DMS 273 treated with DMSO at 0.1 percent for 48 hours (cell line): Measurements from ENCODE around the gene SIGLEC1.

Experiments used
- DNase-seq: peaks from one replicate; lab custom pipeline; 2025; lab: John Stamatoyannopoulos, UW

The SIGLEC1 gene

DNA sequence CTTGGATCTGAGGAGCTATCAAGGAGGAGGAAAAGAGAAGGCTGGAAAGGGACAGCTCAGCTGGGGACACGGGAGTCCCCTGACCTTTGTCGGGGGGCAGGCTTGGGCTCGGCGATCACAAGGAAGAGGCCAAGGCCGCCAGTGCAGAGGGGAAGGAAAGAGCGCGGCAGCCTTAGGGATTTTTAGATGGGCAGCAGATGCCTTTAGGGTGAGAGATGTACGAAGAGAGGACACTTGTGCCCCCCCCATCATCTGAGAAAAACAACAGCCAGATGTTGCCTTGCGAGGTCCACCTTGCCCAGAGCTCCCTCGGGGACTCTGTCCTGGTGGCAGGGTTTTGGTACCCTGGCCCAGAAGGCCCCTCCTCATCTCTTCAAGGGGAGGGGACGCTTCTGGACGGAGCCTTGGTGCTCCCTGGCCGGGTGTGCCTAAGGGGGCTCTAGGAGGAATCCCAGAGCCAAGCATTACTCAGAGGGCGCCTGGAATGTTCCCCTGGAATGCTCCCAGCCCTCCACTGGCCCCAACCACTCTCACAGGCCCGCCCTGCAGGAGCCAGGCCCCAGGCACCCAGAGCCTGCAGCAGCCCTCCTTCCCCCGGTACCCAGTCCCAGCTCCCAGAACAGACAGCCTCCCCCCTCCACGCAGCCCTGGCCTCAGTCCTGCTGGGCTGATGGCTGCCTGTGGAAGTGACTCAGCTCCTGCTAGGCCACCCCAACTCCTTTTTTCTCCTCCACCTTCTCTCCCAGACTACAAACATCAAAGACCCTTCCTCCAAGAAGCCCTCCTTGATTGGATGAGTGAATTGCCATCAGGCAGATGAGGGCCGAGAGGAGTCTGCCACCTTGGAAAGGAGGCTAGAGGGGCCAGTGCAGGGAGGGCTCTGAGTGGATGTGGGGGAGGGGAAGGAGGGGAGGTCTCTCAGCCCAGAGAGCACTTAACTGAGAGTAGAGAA is 32.4 kb downstream of the SIGLEC1 start:
- no peak for DNase-seq

DNA sequence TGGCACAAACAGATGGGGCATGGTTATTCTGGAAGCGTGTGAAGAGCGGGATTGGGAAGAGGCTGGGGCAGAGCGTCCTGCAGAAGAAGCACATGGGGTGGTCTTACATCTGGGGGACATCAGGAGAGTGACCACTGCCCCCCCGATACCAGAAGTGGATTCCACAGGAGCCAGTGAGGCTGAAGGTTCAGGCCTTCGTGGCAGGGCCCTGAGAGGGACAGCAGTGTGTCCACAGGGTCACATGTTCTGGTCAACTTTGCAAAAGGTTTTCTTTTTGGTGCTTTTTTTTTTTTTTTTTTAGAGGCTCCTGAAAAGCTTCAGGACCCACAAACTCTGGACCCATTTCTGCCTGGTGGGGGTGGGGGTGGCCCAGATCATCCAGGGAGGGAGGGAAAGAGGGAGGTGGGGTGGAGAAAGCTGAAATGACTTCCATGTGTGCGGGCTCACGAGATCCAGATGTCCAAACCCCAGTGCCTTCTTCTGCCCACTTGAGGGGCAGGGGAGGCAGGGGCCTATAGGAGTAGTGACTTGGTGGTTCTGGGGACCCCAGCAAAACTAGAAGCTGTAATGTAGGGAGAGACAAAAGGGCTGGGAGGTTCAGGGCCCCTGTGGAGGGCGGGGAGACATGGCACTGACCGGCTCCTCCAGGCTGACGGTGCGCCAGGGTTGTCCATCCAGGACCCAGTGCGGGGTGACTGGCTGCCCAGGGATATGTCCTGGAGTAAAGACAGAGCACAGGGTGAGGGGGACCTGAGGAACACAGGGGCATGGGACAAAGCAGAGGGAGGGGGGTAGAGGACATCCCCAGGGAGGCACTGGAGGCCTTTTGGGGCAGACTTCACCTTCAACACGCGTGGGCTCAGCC is 33.3 kb downstream of the SIGLEC1 start:
- DNase-seq: no peak

DNA sequence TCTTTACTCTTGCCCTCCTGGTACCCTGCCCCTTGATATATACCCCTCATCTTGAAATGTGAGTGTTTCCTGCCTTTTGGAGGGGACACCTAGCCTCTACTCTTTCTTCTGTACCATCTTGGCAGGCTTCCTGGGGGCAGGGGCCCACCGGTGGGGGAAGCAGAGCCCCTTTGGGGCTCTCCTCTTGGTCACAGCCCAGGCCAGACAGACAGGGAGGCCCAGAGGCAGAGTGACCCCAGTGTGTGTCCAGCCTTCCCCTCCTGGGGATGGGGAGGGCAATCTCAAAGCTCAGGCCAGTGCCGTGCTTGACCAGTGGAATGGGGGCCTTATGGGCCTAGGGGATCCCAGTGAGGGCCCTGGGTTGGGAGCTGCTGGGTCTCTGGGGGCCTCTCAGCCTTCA is 34.2 kb downstream of the SIGLEC1 start:
- DNase-seq: no peak

DNA sequence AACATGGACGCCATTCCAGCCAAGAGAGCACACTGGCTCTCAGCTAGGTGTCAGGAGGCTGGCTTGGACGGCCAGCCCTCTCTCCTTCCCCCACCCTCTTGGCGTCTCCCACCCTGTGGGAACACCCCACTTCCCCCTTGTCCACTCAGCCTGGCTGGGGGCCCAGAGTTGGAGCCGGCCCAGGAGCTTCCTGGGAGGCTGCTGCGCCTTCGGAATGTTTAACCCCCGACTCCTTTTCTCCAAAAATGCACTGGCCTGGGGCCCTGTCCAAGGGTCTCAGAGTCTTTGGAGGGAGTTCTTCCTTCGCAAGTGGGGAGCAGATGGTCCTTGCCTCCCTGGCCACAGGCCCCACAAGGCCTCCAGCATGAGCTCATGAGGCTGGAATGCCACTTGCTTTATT is 34.7 kb downstream of the SIGLEC1 start:
- DNase-seq: no peak

DNA sequence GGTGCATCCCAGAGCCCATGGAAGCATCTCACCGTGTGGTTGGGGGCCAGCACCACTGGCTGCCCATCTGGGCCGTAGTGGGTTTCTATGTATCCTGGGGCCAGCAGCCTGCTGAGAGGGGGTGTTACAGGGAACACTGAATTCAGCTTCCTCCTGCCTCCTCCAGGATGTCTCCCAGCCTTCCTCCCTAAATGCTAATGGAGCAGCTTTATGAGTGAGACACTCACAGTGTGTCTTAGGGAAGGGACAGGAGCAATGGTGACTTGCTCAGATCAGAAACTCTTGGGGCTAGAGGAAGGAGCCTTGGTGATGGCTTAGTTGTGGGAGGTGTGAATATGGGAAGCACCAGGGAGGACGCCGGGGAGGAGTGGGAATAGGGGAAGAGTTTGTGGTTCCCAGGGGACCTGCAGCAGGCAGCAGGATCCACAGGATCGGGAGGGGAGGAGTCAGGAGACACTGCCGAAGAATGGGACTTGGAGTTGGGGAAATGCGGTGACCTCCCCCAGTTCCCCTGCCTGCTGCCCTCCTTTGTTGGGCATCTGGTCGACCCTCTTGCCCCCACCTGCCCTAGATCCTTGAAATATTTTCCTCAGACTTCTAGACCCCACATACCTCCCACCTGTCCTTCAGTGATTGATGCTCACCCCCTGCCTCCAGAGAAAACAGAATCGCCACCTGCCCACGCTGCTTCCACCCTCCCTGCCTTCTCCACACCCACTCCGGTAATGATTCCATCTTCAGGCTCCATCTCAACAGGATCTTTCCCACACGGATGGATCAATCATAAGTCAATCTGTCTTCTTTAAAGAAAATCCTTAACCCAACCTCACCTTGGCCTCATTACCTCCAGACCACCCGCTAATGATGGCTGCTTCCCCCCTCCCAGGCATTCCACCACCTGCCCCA is 37.2 kb downstream of the SIGLEC1 start:
- no peak for DNase-seq

DNA sequence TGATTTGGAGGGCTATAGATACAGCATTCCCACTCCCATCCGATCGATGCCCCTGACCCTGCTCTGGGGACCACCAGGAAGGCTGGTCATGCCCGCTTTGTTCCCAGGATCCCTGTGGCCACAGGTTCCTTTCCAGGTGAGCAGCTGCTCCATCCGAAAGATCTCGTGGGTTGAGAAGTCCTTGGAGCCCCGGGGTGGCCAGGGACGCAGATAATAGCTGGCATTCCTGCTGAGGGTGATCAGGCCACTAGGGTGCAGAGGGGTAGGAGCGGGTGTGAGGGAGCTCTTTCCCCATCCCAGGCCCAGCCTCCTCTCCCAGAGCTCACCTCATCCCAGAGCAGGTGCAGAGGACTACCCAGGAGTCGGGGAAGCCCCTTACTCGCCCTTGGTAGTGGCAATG is 38.0 kb downstream of the SIGLEC1 start:
- DNase-seq: no peak

DNA sequence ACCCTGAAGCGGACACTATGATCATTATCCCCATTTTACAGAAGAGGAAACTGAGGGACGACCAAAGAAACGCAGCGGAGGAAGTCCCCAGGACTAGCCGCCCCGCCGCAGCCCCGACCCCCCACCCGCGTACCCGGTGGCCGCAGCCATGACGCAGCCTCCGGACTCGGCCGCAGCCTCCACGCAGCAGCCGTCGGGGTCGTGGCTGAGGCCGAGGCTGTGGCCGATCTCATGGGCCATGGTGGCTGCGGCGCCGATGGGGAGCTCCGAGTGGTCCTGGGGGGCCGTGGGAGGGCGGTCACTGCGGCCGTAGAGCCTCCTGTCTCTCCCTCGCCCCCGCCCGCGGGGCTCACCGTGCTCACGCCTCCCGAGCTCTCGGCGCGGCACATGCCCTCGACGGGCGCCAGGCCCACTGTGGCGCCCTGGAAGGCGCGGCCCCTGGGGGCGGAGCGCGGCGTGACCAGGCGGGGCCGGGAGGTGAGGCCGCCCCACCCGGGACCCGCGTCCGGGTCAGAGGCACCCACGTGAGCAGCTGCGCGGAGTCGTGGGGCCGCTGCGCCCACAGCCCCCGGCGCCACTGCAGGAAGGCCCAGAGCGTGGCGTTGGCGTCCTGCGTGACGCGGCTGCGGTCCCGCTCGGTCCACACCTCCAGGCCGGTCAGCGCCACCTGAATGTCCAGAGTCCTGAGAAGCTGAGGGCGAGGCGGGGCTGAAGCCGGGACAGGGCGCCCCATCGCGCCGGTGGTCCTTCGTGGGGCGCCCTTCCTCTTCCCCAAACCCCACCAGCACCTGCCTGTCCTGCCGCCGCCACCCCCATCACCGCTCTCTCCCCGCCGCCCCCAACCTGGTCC is 39.0 kb downstream of the SIGLEC1 start:
- no peak for DNase-seq

DNA sequence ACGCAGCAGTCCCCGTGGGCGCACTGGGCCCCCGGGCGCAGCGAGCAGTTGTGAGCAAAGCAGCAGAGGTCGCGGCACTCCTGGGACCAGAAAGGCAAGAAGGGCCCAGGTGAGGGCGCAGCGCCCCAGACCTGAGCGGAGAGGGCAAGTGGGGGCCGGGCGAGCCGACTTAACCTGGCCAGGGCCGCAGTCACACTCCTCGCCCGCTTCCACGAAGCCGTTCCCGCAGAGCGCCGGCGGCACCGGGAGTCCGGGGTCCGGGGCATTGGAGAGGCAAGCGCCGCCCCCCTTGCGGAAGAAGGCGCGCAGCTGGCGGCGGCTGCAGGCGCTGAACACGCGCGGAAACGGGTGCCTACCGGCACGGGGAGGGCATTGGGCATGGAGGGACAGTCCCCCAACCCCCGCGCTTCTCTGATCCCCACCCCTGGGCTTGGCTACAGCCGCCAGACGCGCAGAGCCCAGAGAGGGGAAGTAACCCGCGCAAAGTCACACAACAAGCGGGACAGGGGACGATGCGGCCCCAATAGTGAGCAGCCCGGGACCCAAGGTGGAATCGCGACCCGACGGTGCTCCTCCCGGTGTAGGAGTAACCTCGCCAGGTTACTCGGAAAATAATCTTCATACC is 39.7 kb downstream of the SIGLEC1 start:
- no peak for DNase-seq

DNA sequence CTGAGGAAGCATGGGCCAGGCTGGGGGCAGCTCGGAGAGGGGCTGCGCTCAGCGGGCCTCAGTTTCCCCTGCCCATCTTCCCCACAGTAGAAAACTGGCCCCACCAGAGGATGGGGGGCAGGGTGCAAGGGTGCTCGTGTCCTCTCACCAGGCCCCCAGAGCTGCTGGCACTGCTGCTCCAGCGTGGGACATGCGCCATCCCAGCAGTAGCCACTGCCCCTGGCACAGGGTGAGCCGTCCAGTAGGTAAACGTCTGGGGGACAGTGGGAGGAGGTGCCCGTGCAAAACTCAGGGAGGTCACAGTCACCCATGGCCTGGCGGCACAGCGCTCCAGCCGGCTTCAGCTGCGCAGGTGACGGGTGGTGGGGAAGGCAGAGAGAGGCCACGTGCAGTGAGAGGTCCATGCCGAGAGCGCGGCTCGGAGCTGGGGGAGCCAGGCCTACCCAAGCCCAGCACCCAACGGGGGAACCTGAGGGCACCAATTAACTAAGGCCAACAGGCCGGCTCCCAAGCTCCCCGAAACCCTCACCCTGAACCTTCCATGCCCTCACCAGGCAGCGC is 40.3 kb downstream of the SIGLEC1 start:
- no peak for DNase-seq

DNA sequence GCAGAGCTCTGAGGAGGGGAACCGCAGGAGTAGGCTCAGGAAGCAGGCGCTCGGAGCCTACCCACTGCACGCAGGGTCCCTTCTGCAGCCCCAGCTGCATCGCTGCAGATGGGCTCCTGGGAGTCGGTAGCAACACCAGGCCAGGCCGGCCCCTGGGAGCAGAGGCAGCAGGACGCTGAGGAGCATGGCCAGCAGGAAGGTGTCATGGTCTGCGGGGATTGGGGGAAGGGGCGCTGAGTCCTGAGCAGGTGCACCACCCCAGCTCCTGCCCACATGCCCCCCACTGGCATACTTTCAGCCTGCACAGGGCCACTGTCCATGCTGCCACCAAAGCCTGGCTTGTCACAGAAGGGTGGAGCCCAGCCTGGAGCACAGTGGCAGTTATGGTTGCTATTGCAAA is 41.5 kb downstream of the SIGLEC1 start:
- no peak for DNase-seq

DNA sequence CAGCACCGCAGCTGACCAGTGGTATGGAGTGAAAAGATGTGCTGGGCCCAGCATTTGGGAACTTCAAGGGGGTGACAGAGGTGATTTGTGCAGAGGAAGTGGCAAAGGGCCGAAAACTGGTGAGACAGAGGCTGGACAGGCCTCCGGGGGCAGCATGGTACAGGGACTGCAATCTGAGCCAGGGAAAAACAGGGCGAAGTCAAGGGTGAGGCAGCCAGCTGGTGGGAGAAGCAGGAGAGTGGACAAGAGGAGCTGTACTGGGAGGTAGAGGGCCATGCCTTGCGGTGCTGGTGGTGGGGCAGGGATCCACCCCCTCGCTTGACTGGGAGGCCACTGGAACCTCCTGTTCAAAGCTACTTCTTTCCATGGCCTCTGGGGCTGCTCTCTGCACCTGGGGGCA is 41.9 kb downstream of the SIGLEC1 start:
- no peak for DNase-seq

DNA sequence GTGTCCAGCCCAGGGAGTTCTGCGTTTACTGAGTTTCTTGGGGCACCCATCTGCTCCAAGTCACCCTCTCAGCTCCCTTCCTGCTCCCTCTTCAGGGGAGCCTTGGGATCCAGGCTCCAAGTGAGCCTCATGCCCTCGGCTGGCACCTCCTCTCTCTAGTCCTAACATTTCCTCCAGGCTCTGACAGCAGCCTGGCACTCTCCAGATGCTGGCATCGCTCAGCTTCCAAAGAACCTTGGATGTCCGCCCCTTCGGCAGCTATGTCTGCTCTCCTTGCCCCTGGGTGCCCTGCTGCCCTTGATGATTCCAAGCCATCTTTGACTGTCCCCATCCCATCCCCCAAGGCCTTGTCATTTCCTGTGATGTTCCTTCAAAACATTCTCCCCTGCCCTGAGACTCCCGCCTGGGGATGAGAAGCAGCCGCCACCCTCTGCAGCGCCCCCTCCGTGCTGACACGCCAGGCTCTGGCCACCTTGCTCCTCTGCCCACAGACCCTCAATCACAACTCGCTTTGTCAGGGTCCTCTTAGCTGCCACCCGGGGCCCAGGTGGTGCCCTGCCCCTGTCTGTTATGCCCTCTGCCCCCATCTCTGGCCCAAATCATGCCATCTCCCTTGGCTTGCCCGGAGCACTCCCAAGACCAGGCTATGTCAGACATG is 42.6 kb downstream of the SIGLEC1 start:
- no peak for DNase-seq

DNA sequence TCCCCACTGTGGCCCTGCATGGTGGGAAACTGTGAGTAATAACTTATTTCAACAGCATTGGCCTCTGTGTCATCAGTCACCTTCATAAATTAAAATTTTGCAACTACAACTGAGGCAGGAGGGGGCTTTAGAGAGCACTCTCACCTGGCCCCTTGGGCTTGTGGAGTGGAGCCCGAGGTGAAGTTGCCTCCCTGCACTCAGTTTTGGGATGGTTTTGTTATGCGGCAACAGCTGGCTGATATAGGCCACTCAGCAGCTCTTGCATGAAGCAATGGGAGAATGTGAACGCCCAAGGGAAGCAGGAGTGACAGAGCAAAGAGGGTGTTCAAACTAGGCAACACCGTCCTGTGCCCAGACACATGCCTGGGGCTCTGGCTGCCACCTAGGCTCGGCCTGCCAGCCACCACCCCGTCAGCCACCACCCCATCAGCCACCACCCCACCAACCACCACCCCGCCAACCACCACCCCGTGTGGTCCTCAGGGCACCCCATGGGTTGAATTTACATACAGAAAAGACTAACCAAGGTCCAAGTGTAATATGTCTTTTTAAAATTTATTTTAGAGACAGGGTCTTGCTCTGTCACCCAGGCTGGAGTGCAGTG is 44.9 kb downstream of the SIGLEC1 start:
- no peak for DNase-seq

DNA sequence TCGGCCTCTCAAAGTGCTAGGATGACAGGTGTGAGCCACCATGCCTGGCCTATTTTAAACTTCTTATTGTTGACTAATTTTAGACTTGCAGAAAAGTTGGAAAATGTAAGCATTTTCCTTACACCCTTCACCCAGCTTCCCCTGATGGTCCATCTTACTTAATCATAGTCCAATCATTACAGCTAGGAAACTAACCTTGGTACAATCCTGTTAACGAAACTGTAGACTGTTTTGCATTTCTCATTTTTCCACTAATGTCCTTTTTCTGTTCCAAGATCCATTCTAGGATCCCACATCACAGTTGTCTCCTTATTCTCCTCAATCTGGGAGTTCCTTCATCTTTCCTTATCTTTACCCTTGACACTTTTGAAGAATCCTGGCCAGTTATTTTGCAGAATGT is 48.5 kb downstream of the SIGLEC1 start:
- no peak for DNase-seq

DNA sequence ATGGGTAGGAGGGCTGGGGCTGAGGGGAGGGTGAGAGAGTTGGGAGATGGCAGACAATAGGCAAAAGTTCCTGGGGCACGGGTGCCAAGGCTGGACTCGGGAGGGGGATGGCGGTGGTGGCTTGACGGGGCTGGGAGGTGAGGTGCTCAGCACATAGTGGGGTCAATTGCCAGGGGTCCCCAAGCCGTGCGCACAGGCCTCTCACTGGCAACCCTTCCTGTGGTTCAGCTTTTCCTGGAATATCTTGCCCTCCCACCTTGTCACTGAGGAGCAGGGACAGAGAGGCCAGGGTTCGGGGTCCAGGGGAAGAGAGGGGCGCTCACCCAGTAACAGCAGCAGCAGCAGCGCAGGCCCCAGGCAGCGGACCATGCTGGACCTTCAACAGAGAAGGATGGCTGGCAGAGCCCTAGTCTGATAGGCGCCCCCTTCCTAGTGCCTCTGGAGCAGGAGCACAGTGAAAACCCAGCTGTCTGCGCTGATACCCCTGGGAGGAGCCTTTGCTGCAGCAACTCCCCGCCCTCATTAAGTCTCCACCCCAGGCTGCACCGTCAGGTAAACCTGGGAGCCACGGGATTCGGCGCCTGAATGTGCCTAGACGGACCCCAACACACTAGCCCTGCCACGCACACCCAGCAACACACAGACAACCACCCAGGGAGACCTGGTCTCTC is 49.2 kb downstream of the SIGLEC1 start, which contains the start of gene GFRA4:
GFRA4 (minus strand) TSS at position 369 of the 671 bp plus-strand sequence; CDS start at position 369, 0 bp downstream.
- no peak for DNase-seq
